GM21381 (cell line): ENCODE results near the gene ACTR8.
A peak's percentile ranks its signal among the peaks of the same experiment; 100 is the strongest.
"Not testable (repeated sequence)": the region's sequence is repeated elsewhere in the genome, so short reads cannot be mapped to it uniquely, and the experiment has no call there.

Experiments used
- ATAC-seq: cut with Tn5 transposase; IDR thresholded peaks from one replicate; pipeline ENCODE4 v1.9.1; 2021; ENCODE audit warnings: mild to moderate bottlenecking, moderate library complexity; ENCODE audit not compliant: unreplicated experiment

ACTR8 gene

GRCh38 chr3:53881691-53882593, at the start of gene ACTR8:
ACTR8 (minus strand) TSS chr3:53882152; CDS start chr3:53882101, 51 bp downstream.
- ATAC-seq: peak; percentile 86

GRCh38 chr3:53927208-53927872, 45.4 kb upstream of the ACTR8 start:
- ATAC-seq: not testable (repeated sequence)

GRCh38 chr3:53921296-53921695, 39.3 kb upstream of the ACTR8 start:
- no peak for ATAC-seq

GRCh38 chr3:53919741-53920140, 37.8 kb upstream of the ACTR8 start:
- no peak for ATAC-seq

GRCh38 chr3:53913401-53913800, 31.4 kb upstream of the ACTR8 start:
- no peak for ATAC-seq

- ATAC-seq: no peak
Measured at GRCh38 chr3:53902711-53903110, 20.8 kb upstream of the ACTR8 start.

- no peak for ATAC-seq
Measured at GRCh38 chr3:53902067-53902466, 20.1 kb upstream of the ACTR8 start.

GRCh38 chr3:53900666-53901331, 18.8 kb upstream of the ACTR8 start:
- no peak for ATAC-seq

GRCh38 chr3:53899750-53900149, 17.8 kb upstream of the ACTR8 start:
- ATAC-seq: no peak

GRCh38 chr3:53892286-53892637, 10.3 kb upstream of the ACTR8 start:
- no peak for ATAC-seq

GRCh38 chr3:53891497-53892285, 9.7 kb upstream of the ACTR8 start, which contains the start of gene SELENOK:
SELENOK (minus strand) TSS chr3:53891859.
- ATAC-seq: peak; percentile 95

- ATAC-seq: no peak
Measured at GRCh38 chr3:53890726-53891475, 8.9 kb upstream of the ACTR8 start.

GRCh38 chr3:53888232-53888631, 6.3 kb upstream of the ACTR8 start:
- ATAC-seq: no peak

- ATAC-seq: no peak
Measured at GRCh38 chr3:53887446-53887845, 5.5 kb upstream of the ACTR8 start.

- no peak for ATAC-seq
Measured at GRCh38 chr3:53885239-53885638, 3.3 kb upstream of the ACTR8 start.

- ATAC-seq: no peak
Measured at GRCh38 chr3:53884623-53885022, 2.7 kb upstream of the ACTR8 start.

GRCh38 chr3:53883008-53883407, 1.1 kb upstream of the ACTR8 start:
- ATAC-seq: no peak

- no peak for ATAC-seq
Measured at GRCh38 chr3:53880396-53881345, 1.3 kb downstream of the ACTR8 start.
